AG08396 (cell line): Measurements from ENCODE around the gene CNIH3.

Source experiments
- DNase-seq: peaks from one replicate; pipeline ENCODE4 v3.0.0; 2012; ENCODE audit warnings: low spot score, mixed read lengths

The CNIH3 gene

DNA sequence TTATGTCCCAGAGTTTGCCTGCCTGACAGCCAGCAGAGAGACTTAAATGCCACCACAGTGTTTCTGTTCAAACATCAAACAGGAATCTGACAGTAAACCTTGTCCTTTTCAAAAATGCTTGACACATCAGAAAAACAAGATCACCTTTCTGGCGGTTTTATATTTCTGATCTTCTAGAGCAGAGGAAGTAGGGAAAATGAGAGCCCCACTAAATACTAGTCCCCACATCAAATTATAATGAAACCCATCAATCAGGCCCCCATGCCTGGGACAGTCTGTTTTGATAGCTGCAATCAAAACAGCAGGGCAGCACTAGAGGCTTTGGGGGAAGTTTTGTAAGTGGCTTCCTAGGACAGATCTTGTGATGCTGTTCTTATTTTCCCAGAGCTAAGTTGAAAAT, 129.3 kb downstream of the CNIH3 start:
- DNase-seq = no peak

DNA sequence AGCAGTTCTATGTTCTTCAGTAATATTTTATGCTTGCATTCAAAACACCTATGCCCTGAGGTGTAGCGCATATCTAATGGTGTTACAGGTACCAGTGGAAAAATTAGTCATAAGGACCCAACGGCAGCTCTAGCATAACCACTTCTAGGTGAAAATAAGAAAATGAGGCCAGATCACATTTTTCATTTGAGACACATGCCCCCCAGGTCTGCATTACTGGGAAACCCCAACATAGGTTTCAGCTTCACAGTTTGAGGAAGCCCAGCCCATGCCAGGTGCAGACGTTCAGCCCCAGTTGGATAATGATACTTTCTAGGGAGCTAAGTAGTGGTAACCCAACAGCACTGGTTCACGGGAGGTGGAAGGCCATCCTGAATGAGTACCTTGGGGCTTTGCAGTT, 129.8 kb downstream of the CNIH3 start:
- DNase-seq = no peak

GRCh38 chr1:224747578-224747977, 131.5 kb downstream of the CNIH3 start:
- peak; percentile 43 for DNase-seq

DNA sequence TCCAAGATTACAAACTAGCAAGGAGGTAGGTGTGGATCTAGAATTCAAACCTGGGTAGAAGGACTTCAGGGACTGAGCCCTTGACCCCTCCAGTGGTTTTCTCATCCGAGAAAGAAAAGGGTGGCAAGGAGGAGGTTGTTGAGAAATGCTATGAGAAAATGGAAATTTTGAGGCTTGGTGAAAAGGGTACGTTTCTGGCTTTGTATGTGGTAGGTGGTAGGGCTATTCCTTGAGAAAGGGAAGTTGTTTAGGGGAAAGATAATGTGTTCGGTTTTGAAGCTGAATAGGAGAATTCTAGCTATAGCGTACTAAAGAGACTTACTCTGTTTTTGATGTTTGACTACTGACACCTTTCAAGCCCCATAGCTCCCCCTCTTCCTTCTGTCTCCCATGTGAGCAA, 133.8 kb downstream of the CNIH3 start:
- no peak for DNase-seq

- no peak for DNase-seq
Observed at GRCh38 chr1:224751624-224752311, 135.7 kb downstream of the CNIH3 start.

DNA sequence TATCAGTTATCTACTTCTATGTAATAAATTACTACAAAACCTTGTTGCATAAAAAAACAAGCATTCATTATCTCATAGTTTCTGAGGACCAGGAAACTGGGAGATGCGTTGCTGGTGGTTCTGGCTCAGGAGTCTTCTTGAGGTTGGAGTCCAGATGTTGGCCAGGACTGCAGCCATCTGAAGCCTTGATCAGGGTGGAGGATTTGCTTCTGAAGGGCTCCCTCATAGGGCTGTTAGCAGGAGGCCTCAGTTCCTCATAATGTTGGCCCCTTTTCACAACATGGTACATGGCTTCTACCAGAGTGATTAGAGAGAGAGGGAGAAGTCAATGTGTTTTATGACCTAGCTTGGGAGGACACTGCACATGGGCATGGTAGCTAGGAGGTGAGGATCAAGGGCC, 137.4 kb downstream of the CNIH3 start:
- DNase-seq = no peak

GRCh38 chr1:224755586-224755985, 139.5 kb downstream of the CNIH3 start:
- no peak for DNase-seq

DNA sequence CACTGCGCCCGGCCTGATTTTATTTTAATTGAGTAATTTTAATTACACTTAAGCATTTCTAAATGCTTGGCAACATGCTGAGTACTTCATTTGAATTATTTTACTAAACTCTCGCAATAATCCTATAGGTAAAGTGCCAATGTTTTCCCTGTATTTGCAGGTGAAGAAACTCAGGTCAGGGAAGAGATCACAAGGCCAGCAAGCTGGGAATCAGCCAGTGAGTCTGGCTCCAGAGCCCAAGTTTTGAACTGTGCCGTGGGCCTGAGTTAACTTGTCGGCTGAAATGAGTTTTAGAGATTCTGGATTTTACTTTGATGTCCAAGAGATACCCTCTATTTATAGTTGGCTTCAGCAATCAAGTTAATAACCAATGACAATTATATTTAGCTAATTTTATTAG, 141.4 kb downstream of the CNIH3 start:
- DNase-seq = no peak

GRCh38 chr1:224759135-224759534, 143.0 kb downstream of the CNIH3 start:
- no peak for DNase-seq

DNA sequence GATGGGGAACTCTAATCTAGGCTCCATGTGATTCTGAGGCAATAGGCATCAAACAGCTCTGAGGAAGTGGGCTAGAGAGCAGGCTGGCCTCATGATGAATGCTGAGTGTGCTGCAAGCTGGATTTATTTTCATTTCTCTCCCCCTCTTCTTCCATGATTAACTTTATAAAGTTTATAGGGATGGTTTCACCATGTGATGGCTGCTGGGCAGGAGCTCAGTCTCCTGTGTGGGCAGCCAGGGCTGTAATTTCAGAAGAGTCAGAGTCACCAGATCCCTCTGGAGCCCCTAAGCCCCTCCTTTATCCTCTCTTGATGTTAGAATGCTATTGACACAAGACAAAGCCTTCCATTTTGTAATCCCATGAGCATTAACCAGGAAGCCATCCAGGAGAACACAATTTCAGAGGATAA, 143.6 kb downstream of the CNIH3 start:
- DNase-seq = no peak

DNA sequence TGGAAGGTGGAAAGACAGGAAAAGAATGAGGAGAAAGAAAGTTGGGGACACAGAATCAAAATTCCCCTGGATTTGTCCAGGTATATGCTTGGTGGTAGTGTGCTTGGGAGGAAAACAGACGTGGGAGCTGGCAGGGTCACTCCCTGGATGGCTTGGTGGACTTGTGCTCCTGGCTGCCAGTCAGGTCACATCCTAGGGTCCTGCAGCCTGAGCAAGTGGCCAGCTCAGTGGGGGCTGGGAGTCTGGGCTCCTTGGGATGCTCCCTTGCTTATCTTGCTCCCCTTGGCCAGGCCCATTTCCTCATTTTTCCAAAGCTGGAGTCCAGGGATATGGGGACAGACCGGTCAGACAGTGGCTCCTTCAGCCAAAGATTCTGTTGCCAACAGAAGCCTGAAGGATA, 144.0 kb downstream of the CNIH3 start:
- DNase-seq = no peak

DNA sequence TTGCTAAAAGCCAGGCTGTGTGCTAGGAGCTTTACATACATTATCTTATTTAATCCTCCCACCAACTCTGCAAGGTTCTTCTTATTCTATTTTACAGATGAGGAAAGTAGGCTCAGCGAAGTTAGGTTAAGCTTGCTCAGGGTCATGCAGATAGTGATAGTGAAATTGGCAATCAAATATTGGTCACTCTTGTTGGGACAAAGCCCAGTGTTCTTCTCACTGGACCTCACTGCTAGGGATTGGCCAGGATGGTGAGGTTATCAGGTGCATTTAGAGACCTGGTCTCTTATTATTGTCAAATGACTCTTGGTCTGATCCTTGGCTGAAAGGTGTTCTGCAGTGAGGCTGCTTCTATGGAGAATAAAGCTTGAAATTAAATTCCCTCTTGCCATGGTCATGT, 145.1 kb downstream of the CNIH3 start:
- no peak for DNase-seq

DNA sequence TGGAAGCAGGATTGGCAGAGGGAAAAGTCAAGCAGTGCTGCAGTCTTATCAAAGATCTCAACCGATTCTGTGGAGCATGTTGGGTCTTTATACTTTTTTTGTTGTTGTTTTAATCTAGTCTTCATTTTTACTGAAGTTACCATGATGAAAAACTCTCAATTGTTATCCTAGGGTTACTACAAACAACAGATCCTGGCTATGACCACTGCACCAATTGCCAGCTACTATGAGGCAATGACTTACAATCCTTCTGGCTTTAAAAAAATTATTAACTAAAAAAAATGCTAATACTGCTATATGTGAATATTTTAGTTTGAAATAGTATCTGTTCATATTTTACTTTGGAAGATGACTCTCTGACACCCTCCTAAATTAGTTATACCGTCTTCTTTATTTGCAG, 145.9 kb downstream of the CNIH3 start:
- no peak for DNase-seq

DNA sequence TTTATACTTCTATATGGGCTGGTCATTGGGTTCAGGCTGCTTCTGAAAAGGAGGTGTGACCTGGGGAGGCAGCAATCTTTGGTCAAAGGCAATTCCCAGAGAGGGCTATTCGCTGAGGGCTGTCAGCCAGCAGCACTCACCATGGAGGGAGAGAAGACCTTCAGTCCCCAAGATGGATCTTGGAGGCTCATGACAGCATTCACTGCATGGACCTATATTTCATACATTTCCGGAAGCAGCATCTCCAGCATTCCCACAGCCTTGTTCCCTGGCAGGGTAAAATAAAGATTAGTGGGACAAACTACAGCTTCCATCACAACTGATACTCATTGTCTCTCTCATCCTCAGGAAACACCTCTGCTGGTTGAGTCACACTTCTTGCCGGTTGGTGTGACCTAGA, 146.6 kb downstream of the CNIH3 start:
- DNase-seq = no peak

DNA sequence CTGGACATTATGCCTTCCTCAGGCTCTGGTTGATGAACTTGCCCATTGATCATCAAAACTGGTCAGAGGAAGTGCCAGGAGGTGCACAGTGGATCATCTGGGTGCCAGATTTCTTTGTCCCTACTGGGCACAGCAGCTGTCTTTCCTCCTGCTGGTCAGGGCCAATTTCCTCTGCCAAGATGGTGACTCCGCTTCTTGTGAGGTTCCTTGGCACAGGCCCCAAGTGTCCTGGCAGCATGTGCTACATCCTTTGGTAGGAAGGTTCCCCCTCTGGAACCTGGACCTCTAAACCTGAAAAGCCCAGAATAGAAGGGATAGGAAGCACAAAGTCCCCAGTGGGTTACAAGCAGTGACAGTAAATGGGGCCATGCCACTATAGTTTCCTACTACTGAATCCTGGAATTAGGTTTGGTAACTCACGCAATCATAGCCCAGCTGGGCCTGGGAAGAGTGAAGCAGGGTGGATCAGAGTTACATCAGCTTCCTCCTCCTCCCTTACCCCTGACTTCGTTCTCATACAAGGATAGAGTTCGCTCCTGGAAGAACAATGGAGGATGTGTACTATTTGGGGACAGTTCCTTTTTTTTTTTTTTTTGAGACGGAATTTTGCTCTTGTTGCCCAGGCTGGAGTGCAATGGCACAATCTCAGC, 147.1 kb downstream of the CNIH3 start:
- DNase-seq = no peak

DNA sequence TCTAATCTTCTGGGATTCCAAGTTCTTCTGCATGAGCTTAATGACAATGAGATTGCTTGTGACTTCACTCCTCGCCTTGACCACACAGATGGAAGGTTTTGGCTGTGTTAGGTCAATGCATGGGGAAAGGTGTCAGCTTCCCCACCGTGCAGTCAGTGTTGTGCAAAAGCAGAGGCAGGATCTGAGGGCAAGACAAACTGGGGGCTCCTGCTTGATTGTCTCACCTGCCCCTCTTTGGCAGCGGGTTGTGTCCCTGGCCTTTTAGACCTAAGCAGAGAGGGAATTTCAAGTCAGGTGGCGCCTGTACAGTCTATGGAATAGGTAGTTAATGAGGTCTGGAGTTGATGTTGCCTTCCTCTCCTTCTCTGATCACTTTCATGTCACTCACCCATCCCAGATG, 150.1 kb downstream of the CNIH3 start:
- no peak for DNase-seq

DNA sequence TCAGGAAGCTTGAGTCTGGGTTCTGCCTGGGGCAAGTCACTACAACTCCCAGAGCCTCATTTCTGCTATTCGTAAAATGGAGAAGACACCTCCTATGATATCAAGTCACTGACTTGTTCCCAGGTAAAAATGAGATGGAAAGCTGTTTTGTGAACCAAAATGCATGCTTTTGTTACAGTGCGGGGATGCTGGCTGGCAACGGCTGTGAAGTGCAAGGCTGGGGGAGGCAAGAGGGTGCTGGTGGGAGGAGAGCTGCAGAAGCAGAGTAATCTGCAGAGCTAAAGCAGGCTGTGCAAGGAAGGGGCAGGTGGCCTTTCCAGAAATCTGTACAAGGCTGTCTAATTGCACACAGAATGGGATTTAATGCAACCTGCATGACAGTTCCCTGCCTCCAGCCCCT, 150.9 kb downstream of the CNIH3 start:
- DNase-seq = no peak

- no peak for DNase-seq
Observed at GRCh38 chr1:224767676-224768075, 151.6 kb downstream of the CNIH3 start.

- DNase-seq = no peak
Observed at GRCh38 chr1:224768971-224769370, 152.9 kb downstream of the CNIH3 start.

GRCh38 chr1:224769452-224770335, 153.6 kb downstream of the CNIH3 start:
- peak; percentile 24 for DNase-seq

- peak; percentile 68 for DNase-seq
Observed at GRCh38 chr1:224770336-224770693, 154.2 kb downstream of the CNIH3 start.

DNA sequence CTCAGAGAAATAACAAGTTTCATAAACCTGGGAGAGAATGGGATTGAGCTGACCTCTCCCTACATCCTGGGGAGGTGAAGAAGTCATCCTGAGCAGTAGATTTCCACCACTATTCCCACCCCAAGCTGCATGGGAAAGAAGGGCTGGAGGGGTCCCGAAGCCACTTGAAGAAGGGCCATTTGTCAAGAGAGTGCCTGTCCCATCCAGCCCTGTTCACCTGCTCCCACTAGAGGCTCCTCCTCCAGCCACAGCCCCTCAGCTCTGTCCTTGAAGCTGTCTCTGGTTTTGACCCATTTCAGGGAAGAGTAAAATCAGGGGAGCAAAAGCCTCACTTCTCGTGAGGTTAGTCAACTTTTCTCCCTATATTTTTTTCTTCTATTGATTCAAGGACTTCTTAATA, 157.5 kb downstream of the CNIH3 start:
- DNase-seq = no peak

GRCh38 chr1:224774378-224774777, 158.3 kb downstream of the CNIH3 start:
- no peak for DNase-seq
